ENCODE measurements around the gene GAST. TPM values are rescaled to one million over a fixed set of nuclear protein-coding genes. Genes with fewer than 3 reads are reported as not detected.

GAST gene
- total and polyA plus RNA-seq, 10 of the 15 experiments (the other 5 are each of a cell fraction or from before 2014, with no cell fraction given) = not detected

DNA sequence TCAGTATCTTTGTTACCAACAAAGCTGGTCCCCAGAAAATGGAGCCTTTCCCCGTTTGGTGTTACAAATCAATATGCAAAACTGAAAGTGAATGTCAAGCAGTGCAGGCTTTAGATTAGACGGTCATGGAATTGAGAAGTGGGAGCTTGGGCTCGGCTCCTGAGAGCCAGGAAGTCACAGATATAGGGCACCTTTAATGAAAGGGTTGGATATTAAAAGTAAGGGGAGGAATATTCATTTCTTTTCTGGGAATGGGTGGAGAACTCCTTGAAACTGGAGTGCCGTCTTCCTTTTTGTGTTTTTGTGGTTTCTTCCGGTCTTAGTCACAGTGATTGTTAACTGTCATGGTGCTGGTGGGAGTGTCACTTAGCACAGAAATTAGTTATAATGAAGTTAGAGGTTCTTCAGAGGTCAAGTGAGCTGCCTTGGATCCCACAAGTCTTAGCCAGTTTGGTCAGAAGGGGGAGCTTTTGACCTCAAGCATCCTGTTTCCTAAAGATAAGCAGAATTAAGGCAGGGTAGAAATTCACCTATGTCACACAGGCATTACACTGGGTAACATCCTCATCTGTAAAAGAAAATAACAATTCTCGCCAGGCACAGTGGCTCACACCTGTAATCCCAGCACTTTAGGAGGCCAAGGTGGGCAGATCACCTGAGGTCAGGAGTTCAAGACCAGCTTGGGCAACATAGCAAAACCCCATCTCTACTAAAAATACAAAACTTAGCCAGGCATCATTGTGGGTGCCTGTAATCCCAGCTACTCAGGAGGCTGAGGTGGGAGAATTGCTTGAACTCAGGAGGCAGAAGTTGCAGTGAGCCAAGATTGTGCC, 33.0 kb upstream of the GAST start (continued):
- TF ChIP-seq RFX5 (IDR thresholded peaks at IDR 0.05; ENCODE audit: low read depth, low read length) (0 out of 2 replicates have a peak, but pooled peaks have one; percentile 6), CREM (IDR thresholded peaks at IDR 0.05; ENCODE audit: low read depth) (no peak), FOS (IDR thresholded peaks at IDR 0.05; ENCODE audit: borderline replicate concordance, extremely low read depth, insufficient read length) (no peak), STAT1 (conservative IDR thresholded peaks at IDR 0.05) (no peak; the same call in 1 of the 2 replicates), NR2F1 (conservative IDR thresholded peaks at IDR 0.05) (peak; percentile 97), HDAC6 (IDR thresholded peaks at IDR 0.05; ENCODE audit: unreplicated experiment) (no peak), EED (IDR thresholded peaks at IDR 0.05; ENCODE audit: low read depth) (peak; percentile 49), HCFC1 (IDR thresholded peaks at IDR 0.05; ENCODE audit: low read length) (no peak), POLR2AphosphoS5 (IDR thresholded peaks at IDR 0.05; ENCODE audit: low read length) (no peak), PAX5 (IDR thresholded peaks at IDR 0.05; ENCODE audit: borderline replicate concordance, low read depth, low read length) (no peak), RAD51 (IDR thresholded peaks at IDR 0.05) (0 out of 2 replicates have a peak, but pooled peaks have one; percentile 10), BCL11A (IDR thresholded peaks at IDR 0.05; ENCODE audit: low read depth, low read length) (peak; percentile 52; the same call in 1 of the 2 replicates), HDGF (IDR thresholded peaks at IDR 0.05) (peak; percentile 83), IRF4 (IDR thresholded peaks at IDR 0.05; ENCODE audit: low read depth, low read length) (no peak)
- TF ChIP-seq, protein P1, sequence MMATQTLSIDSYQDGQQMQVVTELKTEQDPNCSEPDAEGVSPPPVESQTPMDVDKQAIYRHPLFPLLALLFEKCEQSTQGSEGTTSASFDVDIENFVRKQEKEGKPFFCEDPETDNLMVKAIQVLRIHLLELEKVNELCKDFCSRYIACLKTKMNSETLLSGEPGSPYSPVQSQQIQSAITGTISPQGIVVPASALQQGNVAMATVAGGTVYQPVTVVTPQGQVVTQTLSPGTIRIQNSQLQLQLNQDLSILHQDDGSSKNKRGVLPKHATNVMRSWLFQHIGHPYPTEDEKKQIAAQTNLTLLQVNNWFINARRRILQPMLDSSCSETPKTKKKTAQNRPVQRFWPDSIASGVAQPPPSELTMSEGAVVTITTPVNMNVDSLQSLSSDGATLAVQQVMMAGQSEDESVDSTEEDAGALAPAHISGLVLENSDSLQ (IDR thresholded peaks at IDR 0.05) = peak; percentile 82
- TF ChIP-seq, protein P2, sequence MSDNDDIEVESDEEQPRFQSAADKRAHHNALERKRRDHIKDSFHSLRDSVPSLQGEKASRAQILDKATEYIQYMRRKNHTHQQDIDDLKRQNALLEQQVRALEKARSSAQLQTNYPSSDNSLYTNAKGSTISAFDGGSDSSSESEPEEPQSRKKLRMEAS (IDR thresholded peaks at IDR 0.05; ENCODE audit: low read depth, low read length) = peak; percentile 44

Measured in GM12878 (cell line).